ENCODE results near the gene KRT85. TPM values are rescaled to one million over a fixed set of nuclear protein-coding genes. Genes with fewer than 3 reads are reported as not detected.

KRT85 gene
- total and polyA plus RNA-seq, 4 donors, result not detected

DNA sequence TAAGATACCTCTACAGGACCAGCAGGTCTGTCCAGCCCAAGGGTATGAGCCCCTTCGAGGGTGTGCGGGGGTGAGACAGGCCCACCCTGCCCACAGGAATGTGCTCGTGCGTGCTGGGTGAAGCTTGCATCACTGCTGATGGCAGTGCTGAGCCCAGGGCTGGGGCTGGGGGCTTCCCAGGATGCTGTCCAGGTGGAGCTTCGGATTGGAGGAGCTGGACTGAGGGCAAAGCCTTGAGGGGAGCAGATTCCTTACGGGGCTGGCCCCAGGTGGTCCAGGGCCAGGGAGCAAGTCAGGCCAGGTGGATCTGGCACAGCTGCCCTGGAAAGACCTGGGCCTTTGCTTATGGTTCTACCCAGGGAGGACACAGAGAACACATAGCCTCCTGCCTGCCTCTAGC is 2.5 kb upstream of the KRT85 start:
- H3K4me1 ChIP-seq (ENCODE audit: control insufficient read depth in 5 of 5, insufficient read depth in 5 of 5, low read length in 5 of 5), result peaks cover 0 to 14% (median 5%) of the 10 kb centered on the region in 5 donors
- H3K4me3 ChIP-seq, result no peak overlapping the region
- H3K9ac ChIP-seq (ENCODE audit: insufficient read depth in 1 of 2, low read length in 2 of 2), result no peak overlapping the region
- H3K27ac ChIP-seq (ENCODE audit: low read depth in 1 of 2, low read length in 1 of 2), result no peak overlapping the region
- peaks cover 0 to 3% (median 0%) of the 10 kb centered on the region in 4 donors for H3K9me3 ChIP-seq (ENCODE audit: control insufficient read depth in 4 of 4, insufficient read depth in 3 of 4, low read length in 3 of 4)
- peaks cover 0 to 7% (median 0%) of the 10 kb centered on the region in 3 donors for H3K27me3 ChIP-seq (ENCODE audit: control insufficient read depth in 3 of 3, insufficient read depth in 3 of 3, low read length in 2 of 3)
- DNase-seq, result no peak
- no peaks in the 10 kb centered on the region for H3K36me3 ChIP-seq (ENCODE audit: control insufficient read depth in 4 of 4, insufficient read depth in 4 of 4, low read length in 4 of 4)
- no peak for TF ChIP-seq CTCF (IDR thresholded peaks at IDR 0.05; ENCODE audit: control extremely low read depth, extremely low read depth)
- 70 to 72% methylated on average over 6 of the region's 6 CpGs for WGBS, 2 donors
- ATAC-seq (ENCODE audit: insufficient read depth, low FRiP score), result no peak

- DNase-seq (no peak), ATAC-seq (ENCODE audit: insufficient read depth, low FRiP score) (no peak)
- Histone ChIP-seq H3K27ac (ENCODE audit: low read depth in 1 of 2, low read length in 1 of 2) (no peak overlapping the region), H3K9me3 (ENCODE audit: control insufficient read depth in 4 of 4, insufficient read depth in 3 of 4, low read length in 3 of 4) (peaks cover 0 to 3% (median 0%) of the 10 kb centered on the region in 4 donors), H3K36me3 (ENCODE audit: control insufficient read depth in 4 of 4, insufficient read depth in 4 of 4, low read length in 4 of 4) (no peaks in the 10 kb centered on the region), H3K9ac (ENCODE audit: insufficient read depth in 1 of 2, low read length in 2 of 2) (no peak overlapping the region), H3K4me1 (ENCODE audit: control insufficient read depth in 5 of 5, insufficient read depth in 5 of 5, low read length in 5 of 5) (peaks cover 0 to 14% (median 5%) of the 10 kb centered on the region in 5 donors), H3K4me3 (no peak overlapping the region), H3K27me3 (ENCODE audit: control insufficient read depth in 3 of 3, insufficient read depth in 3 of 3, low read length in 2 of 3) (peaks cover 0 to 10% (median 0%) of the 10 kb centered on the region in 3 donors)
- no peak for TF ChIP-seq CTCF (IDR thresholded peaks at IDR 0.05; ENCODE audit: control extremely low read depth, extremely low read depth)
- WGBS, 2 donors, result 63 to 81% methylated on average over 3 of the region's 3 CpGs
Measured at GRCh38 chr12:52369211-52369610, 1.9 kb upstream of the KRT85 start.

DNA sequence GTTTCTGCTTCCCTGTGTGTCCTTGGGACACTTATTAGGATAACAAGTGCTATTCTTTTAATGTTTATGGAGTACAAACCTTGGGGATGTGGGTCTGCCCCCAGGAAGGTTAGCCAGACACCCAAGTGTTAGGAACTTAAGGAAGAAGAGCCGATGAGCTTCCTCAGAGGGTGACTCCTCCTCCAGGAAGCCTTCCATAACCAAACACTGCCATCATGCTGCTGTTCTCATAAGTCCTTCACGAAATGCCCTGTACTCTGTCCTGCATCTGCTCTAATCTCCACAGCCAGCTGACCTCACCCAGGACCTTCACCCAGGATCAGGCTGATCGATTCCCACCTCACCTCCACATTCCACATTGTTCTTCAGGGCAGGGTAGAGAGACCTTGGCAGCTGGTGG is 1.2 kb upstream of the KRT85 start:
- TF ChIP-seq CTCF (IDR thresholded peaks at IDR 0.05; ENCODE audit: control extremely low read depth, extremely low read depth), result no peak
- Histone ChIP-seq H3K27ac (ENCODE audit: low read depth in 1 of 2, low read length in 1 of 2) (no peak overlapping the region), H3K4me3 (no peak overlapping the region), H3K9me3 (ENCODE audit: control insufficient read depth in 4 of 4, insufficient read depth in 3 of 4, low read length in 3 of 4) (peaks cover 0 to 3% (median 0%) of the 10 kb centered on the region in 4 donors), H3K36me3 (ENCODE audit: control insufficient read depth in 4 of 4, insufficient read depth in 4 of 4, low read length in 4 of 4) (no peaks in the 10 kb centered on the region), H3K27me3 (ENCODE audit: control insufficient read depth in 3 of 3, insufficient read depth in 3 of 3, low read length in 2 of 3) (peaks cover 0 to 10% (median 0%) of the 10 kb centered on the region in 3 donors), H3K4me1 (ENCODE audit: control insufficient read depth in 5 of 5, insufficient read depth in 5 of 5, low read length in 5 of 5) (peaks cover 0 to 14% (median 5%) of the 10 kb centered on the region in 5 donors), H3K9ac (ENCODE audit: insufficient read depth in 1 of 2, low read length in 2 of 2) (no peak overlapping the region)
- no peak for DNase-seq
- WGBS, 2 donors, result 65 to 73% methylated on average over 3 of the region's 3 CpGs
- no peak for ATAC-seq (ENCODE audit: insufficient read depth, low FRiP score)

GRCh38 chr12:52367876-52368275 is 595 bp upstream of the KRT85 start:
- no peaks in the 10 kb centered on the region for H3K36me3 ChIP-seq (ENCODE audit: control insufficient read depth in 4 of 4, insufficient read depth in 4 of 4, low read length in 4 of 4)
- H3K9me3 ChIP-seq (ENCODE audit: control insufficient read depth in 4 of 4, insufficient read depth in 3 of 4, low read length in 3 of 4), result peaks cover 0 to 3% (median 0%) of the 10 kb centered on the region in 4 donors
- H3K27me3 ChIP-seq (ENCODE audit: control insufficient read depth in 3 of 3, insufficient read depth in 3 of 3, low read length in 2 of 3), result peaks cover 0 to 10% (median 0%) of the 10 kb centered on the region in 3 donors
- no peak overlapping the region for H3K27ac ChIP-seq (ENCODE audit: low read depth in 1 of 2, low read length in 1 of 2)
- ATAC-seq (ENCODE audit: insufficient read depth, low FRiP score) (no peak), DNase-seq (no peak)
- H3K9ac ChIP-seq (ENCODE audit: insufficient read depth in 1 of 2, low read length in 2 of 2), result no peak overlapping the region
- peaks cover 0 to 14% (median 5%) of the 10 kb centered on the region in 5 donors for H3K4me1 ChIP-seq (ENCODE audit: control insufficient read depth in 5 of 5, insufficient read depth in 5 of 5, low read length in 5 of 5)
- WGBS, 2 donors, result 79 to 85% methylated on average over 6 of the region's 6 CpGs
- no peak for TF ChIP-seq CTCF (IDR thresholded peaks at IDR 0.05; ENCODE audit: control extremely low read depth, extremely low read depth)
- no peak overlapping the region for H3K4me3 ChIP-seq

All from lung (tissue), 12 donors.